GM12891 (cell line): Measurements from ENCODE around the gene BHLHE41.
A peak's percentile ranks its signal among the peaks of the same experiment; 100 is the strongest.

Source experiments
- POLR2A ChIP-seq: IDR thresholded peaks from 2 replicates; pipeline ENCODE4 v1.6.1; 2011; ENCODE audit warnings: low read depth, low read length, control low read depth
- SPI1 ChIP-seq: IDR thresholded peaks from 2 replicates; pipeline ENCODE4 v1.6.1; 2011; ENCODE audit warnings: low read depth, low read length, control low read depth

- TF ChIP-seq POLR2A (peak; percentile 33; the same call in 1 of the 2 replicates), SPI1 (peak; percentile 99)
Observed at GRCh38 chr12:26156201-26156871, 31.5 kb upstream of the BHLHE41 start.
